NCI-H1436 (cell line): ENCODE data around the gene RAD52.
A peak's percentile ranks its signal among the peaks of the same experiment; 100 is the strongest.

Source experiments
- DNase-seq: peaks from one replicate; lab custom pipeline; 2025; lab: John Stamatoyannopoulos, UW

Gene RAD52

DNA sequence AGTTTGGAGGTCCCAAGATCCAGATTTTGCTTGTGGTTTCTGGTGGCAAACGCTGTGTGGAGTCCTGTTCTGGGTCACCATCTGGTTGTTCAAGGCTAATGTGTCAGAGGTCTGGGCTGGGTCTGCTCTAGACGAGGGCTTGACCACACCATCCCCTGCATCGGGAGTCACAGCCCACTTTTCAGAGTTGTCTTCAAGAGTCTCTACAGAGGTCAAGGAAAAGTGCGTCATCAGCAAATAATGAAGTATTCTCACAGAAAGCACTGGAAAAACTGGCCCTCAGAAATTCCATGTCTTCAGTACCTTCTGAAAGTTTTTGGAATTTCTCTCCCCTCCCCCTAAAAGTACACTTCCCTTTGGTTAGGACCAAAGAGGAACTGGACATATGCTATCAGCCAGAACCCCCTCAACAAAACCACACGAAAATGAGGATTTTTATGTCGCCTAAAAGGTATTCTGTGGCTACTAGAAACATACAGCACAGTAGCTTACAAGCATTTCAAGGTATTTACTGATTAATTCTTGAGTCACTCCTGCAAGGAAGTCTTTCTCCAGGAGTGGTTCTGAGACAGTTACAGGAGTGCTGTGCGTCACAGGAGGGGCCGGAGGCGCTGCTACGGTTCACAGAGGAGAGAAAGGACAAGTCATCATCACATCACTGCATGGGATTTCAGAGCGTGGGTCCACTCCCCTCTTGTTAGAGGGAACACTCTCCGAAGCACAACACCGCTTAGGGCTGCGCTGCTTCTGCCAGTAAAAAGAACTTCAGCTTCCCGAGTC, 35.4 kb downstream of the RAD52 start:
- no peak for DNase-seq

- no peak for DNase-seq
Observed at GRCh38 chr12:912466-913235, 36.8 kb downstream of the RAD52 start.

- no peak for DNase-seq
Observed at GRCh38 chr12:911191-911826, 38.2 kb downstream of the RAD52 start.

GRCh38 chr12:910416-910815, 39.1 kb downstream of the RAD52 start:
- no peak for DNase-seq

DNA sequence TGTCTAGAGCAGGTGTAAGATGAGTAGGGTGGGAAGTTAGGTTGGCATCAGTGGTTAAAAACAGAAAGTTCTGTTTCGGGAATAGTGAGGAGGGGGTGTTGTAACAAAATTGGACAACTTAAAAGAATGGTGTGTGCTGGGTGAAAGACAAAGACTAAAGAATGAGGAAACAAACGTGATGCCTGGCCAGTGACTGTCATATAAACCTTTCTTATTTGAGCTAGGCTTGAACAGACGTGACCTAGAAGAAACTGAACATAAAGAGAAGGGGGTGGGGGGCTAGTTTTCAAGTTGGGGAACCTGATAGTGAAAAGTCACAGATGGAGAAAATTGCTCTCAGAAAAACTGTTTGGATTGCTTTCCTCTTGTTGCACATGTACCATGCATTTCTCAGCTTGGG, 39.6 kb downstream of the RAD52 start:
- DNase-seq: no peak

DNA sequence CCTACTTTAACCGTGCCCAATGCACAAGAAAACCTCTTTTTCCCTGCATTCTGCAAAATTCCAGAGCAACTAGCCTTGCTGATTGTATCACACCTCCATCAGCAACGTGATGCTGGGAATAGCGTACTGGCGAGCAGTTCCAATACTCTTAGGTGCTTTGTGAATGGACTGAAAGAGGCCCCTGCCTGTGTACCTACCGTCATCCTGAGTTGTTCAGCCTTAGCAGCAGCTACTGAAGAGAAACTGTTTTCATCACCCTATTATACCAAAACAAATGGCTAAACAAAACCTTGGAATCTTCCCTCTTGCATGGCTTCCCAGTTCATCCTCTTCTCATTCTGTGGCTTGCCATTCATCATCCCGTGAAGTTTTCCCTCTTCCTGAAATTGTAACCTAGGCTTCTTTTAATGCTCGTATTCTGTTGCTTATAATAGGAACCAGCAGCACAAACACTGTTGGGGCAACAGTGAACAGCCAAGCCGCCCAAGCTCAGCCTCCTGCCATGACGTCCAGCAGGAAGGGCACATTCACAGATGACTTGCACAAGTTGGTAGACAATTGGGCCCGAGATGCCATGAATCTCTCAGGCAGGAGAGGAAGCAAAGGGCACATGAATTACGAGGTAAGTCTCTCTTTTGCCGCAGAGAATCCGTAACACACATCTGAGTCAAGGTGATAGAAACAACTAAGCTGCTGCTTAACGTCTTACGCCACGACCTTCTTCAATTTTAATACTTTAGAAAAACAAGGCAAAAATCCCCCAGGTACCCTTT, 41.9 kb downstream of the RAD52 start:
- DNase-seq: no peak

- no peak for DNase-seq
Observed at GRCh38 chr12:906062-906585, 43.4 kb downstream of the RAD52 start.

DNA sequence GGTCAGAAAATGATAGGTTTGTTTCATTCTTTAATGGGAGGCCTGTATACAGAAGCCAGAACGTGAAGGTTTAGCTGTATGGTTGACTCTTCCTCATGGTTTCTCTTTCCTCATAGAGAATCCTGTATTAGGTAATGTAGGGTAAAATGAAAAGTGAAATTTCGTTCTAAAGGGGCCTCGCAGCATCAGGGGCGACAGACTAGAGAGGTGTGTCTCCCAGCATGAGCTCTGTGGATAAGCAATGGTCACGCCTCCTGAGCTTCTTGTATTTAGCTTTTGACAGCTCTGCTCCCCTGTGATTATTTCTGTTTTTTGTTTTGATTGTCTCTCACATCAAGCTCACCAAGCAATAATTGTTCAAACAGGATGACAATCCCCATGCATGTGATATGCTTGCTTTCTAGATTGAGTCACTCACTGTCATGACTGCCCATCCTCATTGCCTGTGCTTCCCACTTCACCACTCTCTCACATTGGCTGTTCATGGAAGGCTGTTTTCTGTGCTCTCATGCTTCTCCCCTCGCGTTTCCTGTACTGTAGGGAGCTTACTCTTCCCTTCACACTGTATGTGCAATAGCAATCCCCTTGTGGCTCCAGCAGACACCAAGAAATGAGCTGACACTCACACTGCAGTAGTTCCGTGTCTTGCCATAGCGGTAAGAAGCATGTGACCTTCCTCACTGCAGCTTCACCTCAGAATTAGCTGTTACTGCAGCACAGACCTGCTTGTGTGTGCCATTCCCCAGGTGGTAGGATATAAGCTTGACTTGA, 44.0 kb downstream of the RAD52 start:
- DNase-seq: no peak

DNA sequence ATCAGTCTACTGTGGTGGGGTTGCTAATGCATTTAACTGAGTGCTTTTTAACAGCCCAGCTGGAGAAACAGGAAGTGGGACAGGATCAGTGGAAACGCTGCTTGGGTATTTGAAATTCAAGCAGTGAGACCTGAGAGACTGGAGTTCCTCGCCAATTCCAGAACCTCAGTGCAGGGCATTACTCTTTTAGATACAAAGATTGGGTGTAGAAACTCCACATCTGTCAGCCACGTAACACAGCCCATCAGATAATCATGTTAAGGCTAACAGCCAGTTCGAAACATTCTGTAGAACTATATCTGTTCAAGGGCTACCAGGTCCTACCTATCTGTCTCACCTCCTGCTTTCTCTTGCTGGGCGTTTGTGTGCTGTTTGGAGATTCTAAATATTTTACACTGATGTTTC, 45.5 kb downstream of the RAD52 start:
- DNase-seq: peak; percentile 37

DNA sequence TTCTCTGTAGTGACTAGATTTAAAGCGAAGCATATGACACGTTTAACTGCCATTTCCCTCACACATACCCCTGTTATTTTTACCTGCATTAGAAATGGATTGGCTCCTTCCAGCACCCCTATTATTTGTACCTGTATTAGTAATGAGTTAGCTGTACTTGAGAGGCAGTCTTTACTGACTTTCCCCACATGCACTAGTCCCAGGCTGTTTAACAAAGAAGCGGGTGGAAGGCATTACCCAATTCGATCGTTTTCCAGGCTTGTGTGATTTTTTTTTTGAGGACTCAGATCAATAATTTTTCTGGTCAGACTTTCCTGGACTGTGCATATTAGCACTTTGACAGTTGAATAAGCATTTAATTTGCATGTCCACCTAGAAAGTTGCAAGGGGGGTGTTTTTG, 46.4 kb downstream of the RAD52 start:
- DNase-seq: no peak

DNA sequence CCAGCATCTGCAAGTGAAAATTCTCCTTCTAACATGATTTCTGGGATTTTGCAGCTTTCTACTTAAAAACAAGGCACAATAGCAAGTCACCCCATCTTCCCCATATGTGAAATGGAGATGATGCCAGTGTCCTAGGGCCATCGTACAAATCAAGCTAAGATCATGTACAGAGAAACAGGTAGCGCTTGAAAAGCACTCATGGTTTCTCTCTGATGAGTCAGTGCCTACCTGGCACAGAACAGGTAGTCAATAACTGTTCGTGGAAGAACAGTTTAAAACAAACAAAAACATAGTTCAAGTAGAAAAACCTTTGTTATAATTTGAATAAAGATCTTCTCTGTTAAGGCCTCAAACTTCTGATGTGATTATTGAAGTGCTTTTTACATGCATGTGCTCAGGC, 46.9 kb downstream of the RAD52 start:
- DNase-seq: no peak

DNA sequence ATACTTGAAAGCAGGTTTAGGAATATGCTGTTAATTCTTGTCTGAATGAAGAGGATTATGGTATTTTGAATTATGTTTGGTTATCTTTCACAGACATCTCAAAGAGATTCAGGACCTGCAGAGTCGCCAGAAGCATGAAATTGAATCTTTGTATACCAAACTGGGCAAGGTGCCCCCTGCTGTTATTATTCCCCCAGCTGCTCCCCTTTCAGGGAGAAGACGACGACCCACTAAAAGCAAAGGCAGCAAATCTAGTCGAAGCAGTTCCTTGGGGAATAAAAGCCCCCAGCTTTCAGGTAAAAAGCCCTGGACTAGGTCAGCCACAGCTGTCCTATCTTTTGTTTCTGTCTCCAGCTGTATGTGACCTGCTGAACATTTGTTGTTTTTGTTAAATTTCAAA, 52.1 kb downstream of the RAD52 start:
- no peak for DNase-seq

DNA sequence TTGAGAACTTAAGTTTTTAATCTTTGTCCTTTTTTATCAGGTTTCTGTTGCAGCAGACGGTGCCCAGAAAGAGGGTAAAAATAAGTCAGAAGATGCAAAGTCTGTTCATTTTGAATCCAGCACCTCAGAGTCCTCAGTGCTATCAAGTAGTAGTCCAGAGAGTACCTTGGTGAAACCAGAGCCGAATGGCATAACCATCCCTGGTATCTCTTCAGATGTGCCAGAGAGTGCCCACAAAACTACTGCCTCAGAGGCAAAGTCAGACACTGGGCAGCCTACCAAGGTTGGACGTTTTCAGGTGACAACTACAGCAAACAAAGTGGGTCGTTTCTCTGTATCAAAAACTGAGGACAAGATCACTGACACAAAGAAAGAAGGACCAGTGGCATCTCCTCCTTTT, 53.5 kb downstream of the RAD52 start:
- no peak for DNase-seq

- no peak for DNase-seq
Observed at GRCh38 chr12:894226-894625, 55.3 kb downstream of the RAD52 start.

GRCh38 chr12:886206-886605, 63.3 kb downstream of the RAD52 start:
- no peak for DNase-seq

- DNase-seq: no peak
Observed at GRCh38 chr12:885701-886100, 63.8 kb downstream of the RAD52 start.

GRCh38 chr12:884746-885414, 64.6 kb downstream of the RAD52 start:
- no peak for DNase-seq

DNA sequence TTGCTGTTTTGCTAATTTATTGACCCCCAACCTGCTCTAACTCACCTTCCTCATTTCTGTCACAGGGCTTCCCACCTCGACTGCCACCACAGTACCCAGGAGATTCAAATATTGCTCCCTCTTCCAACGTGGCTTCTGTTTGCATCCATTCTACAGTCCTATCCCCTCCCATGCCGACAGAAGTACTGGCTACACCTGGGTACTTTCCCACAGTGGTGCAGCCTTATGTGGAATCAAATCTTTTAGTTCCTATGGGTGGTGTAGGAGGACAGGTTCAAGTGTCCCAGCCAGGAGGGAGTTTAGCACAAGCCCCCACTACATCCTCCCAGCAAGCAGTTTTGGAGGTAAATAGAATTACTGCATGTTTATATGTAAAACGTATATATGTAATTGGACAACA, 68.8 kb downstream of the RAD52 start:
- no peak for DNase-seq

DNA sequence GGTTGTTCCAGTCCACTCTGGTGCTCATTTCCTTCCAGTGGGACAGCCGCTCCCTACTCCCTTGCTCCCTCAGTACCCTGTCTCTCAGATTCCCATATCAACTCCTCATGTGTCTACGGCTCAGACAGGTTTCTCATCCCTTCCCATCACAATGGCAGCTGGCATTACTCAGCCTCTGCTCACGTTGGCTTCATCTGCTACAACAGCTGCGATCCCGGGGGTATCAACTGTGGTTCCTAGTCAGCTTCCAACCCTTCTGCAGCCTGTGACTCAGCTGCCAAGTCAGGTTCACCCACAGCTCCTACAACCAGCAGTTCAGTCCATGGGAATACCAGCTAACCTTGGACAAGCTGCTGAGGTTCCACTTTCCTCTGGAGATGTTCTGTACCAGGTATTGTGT, 69.9 kb downstream of the RAD52 start:
- DNase-seq: no peak

- no peak for DNase-seq
Observed at GRCh38 chr12:873954-874353, 75.5 kb downstream of the RAD52 start.

- DNase-seq: no peak
Observed at GRCh38 chr12:870378-870777, 79.1 kb downstream of the RAD52 start.
